HCT116 (cell line): ENCODE data around the gene SRI. TPM values are rescaled to one million over a fixed set of nuclear protein-coding genes. Genes with fewer than 3 reads are reported as not detected.

Experiments used
- ATAC-seq: fragments of 200-7000 bp; cut with Tn5 transposase; 2 replicates; pipeline ENCODE4 v1.9.1; 2020; ENCODE audit warnings: mild to moderate bottlenecking, moderate library complexity
- BruUV-seq: library from RNA; stranded (reverse); fragments of 400-500 nt; replicated peaks from 2 replicates; lab custom pipeline; 2021; lab: Mats Ljungman, UMichigan
- CTCF ChIA-PET: fragments of 300-600 bp; sonication (Branson Sonifier 250); formaldehyde crosslinking; loops from one replicate; lab custom pipeline; 2021; ENCODE audit warnings: antibody characterized with exemption; lab: Charles Lee
- POLR2A ChIA-PET: fragments of 300-600, 350-600 bp; sonication (Branson Sonifier 250); formaldehyde crosslinking; loops from one replicate; lab custom pipeline; 2021; ENCODE audit warnings: antibody characterized with exemption; lab: Charles Lee
- RAD21 ChIA-PET, 2 experiments: fragments of 300-600 bp; sonication (Branson Sonifier 250); formaldehyde crosslinking; loops; one replicate each; lab custom pipeline; 2023; ENCODE audit warnings: low total read pairs in 2 of 2; ENCODE audit not compliant: uncharacterized antibody in 2 of 2, unreplicated experiment in 2 of 2, low non-redundant PET in 1 of 2; lab: Charles Lee
- DNase-seq: peaks from one replicate; pipeline ENCODE4 v3.0.0-alpha.2; 2010; ENCODE audit warnings: low read depth, low spot score
- H2AFZ ChIP-seq: fragments of 200-600 bp; shearing (Covaris generic), sonication (generic); 2 replicates; pipeline ENCODE4 v1.6.1; 2017; ENCODE audit warnings: low read depth, mixed run types, mixed read lengths, antibody characterized with exemption, low read length; ENCODE audit not compliant: poor library complexity, severe bottlenecking
- H3K27ac ChIP-seq: 2 replicates; pipeline ENCODE4 v1.5.1; 2012; ENCODE audit warnings: low read depth, low read length
- H3K27me3 ChIP-seq: fragments of 200-600 bp; sonication (generic); 2 replicates; pipeline ENCODE4 v1.6.1; 2016; ENCODE audit warnings: mixed run types, low read length, mixed read lengths; ENCODE audit not compliant: insufficient read depth
- H3K36me3 ChIP-seq, 2 experiments: fragments of 200-500 bp in 1 of 2; fragments of 200-600 bp in 1 of 2; sonication (Bioruptor generic) in 1 of 2; sonication (generic) in 1 of 2; 2 replicates each; pipeline versions ENCODE4 v1.5.1 to v1.6.1; 2014 to 2016; ENCODE audit warnings: low read length in 2 of 2, inconsistent platforms in 1 of 2, mixed read lengths in 1 of 2, mixed run types in 1 of 2; ENCODE audit not compliant: insufficient read depth in 2 of 2, control insufficient read depth in 1 of 2
- H3K4me1 ChIP-seq, 2 experiments: fragments of 200-600 bp in 1 of 2; sonication (generic) in 1 of 2; 2 replicates each; pipeline versions ENCODE4 v1.5.1 to v1.6.1; 2012 to 2017; ENCODE audit warnings: low read length in 2 of 2, inconsistent platforms in 1 of 2, mild to moderate bottlenecking in 1 of 2, mixed read lengths in 1 of 2, mixed run types in 1 of 2, moderate library complexity in 1 of 2; ENCODE audit not compliant: insufficient read depth in 2 of 2, control insufficient read depth in 1 of 2
- H3K4me2 ChIP-seq: fragments of 200-600 bp; sonication (generic); 2 replicates; pipeline ENCODE4 v1.6.1; 2017; ENCODE audit warnings: mixed run types, low read length, mixed read lengths
- H3K4me3 ChIP-seq, 2 experiments: fragments of 200-600 bp in 1 of 2; sonication (generic) in 1 of 2; replicated peaks in 1 of 2; 2 replicates each; pipeline ENCODE4 v1.5.1; 2011 to 2016; ENCODE audit warnings: low read length in 2 of 2, control low read depth in 1 of 2, low read depth in 1 of 2, mild to moderate bottlenecking in 1 of 2, mixed read lengths in 1 of 2, mixed run types in 1 of 2
- H3K79me2 ChIP-seq: fragments of 200-600 bp; sonication (generic); 2 replicates; pipeline ENCODE4 v1.6.1; 2017; ENCODE audit warnings: mild to moderate bottlenecking, mixed run types, low read length, moderate library complexity, mixed read lengths; ENCODE audit not compliant: insufficient read depth
- H3K9ac ChIP-seq: fragments of 200-600 bp; sonication (generic); 2 replicates; pipeline ENCODE4 v1.6.1; 2016; ENCODE audit warnings: low read length, mixed read lengths
- H3K9me2 ChIP-seq: fragments of 200-600 bp; sonication (generic), shearing (Covaris generic); 2 replicates; pipeline ENCODE4 v1.6.1; 2017; ENCODE audit warnings: mixed run types, mild to moderate bottlenecking, moderate library complexity; ENCODE audit not compliant: insufficient read depth
- H3K9me3 ChIP-seq, 2 experiments: fragments of 200-500 bp in 1 of 2; fragments of 200-600 bp in 1 of 2; sonication (Bioruptor generic) in 1 of 2; sonication (generic) in 1 of 2; 2 replicates each; pipeline ENCODE4 v1.6.1; 2014 to 2017; ENCODE audit warnings: low read length in 2 of 2, mixed read lengths in 2 of 2, inconsistent platforms in 1 of 2, low read depth in 1 of 2, mild to moderate bottlenecking in 1 of 2, mixed run types in 1 of 2, moderate library complexity in 1 of 2; ENCODE audit not compliant: control insufficient read depth in 1 of 2, insufficient read depth in 1 of 2
- H4K20me1 ChIP-seq: fragments of 200-600 bp; sonication (generic), shearing (Covaris generic); 2 replicates; pipeline ENCODE4 v1.6.1; 2017; ENCODE audit warnings: mixed run types, mild to moderate bottlenecking, moderate library complexity; ENCODE audit not compliant: insufficient read depth
- EGR1 ChIP-seq: IDR thresholded peaks from 2 replicates; pipeline ENCODE4 v1.6.1; 2012; ENCODE audit warnings: low read depth
- FOSL1 ChIP-seq: IDR thresholded peaks from 2 replicates; pipeline ENCODE4 v1.6.1; 2012; ENCODE audit warnings: low read depth
- JUND ChIP-seq: IDR thresholded peaks from 2 replicates; pipeline ENCODE4 v1.6.1; 2012
- POLR2A ChIP-seq: IDR thresholded peaks from 2 replicates; pipeline ENCODE4 v1.7.0; 2011; ENCODE audit warnings: borderline replicate concordance; ENCODE audit not compliant: insufficient read depth, insufficient read length; ENCODE audit errors: extremely low read depth
- RAD21 ChIP-seq: IDR thresholded peaks from 2 replicates; pipeline ENCODE4 v1.6.1; 2012; ENCODE audit warnings: low read depth, mild to moderate bottlenecking
- ZNF274 ChIP-seq: fragments of 200-500 bp; sonication (Bioruptor generic); IDR thresholded peaks from 2 replicates; pipeline ENCODE4 v1.6.1; 2014; ENCODE audit warnings: mild to moderate bottlenecking, low read depth, low read length, inconsistent platforms
- intact Hi-C: fragments of 100-400 bp; cut with micrococcal nuclease; formaldehyde crosslinking; loops from 2 replicates; pipeline ENCODE4 v1.10.0; 2022
- total RNA-seq: library from RNA; stranded (reverse); gene quantifications from one replicate; pipeline ENCODE4 v1.2.1, GENCODE V29; 2021; ENCODE audit not compliant: unreplicated experiment
- TF ChIP-seq, protein P1 (sequence below): IDR thresholded peaks from 2 replicates; pipeline ENCODE4 v1.6.1; 2012; ENCODE audit warnings: low read depth
- TF ChIP-seq, protein P2 (sequence below): IDR thresholded peaks from 2 replicates; pipeline ENCODE4 v1.6.1; 2012

Gene SRI
- total RNA-seq, 1 experiment from 2014 or later: 114 TPM

DNA sequence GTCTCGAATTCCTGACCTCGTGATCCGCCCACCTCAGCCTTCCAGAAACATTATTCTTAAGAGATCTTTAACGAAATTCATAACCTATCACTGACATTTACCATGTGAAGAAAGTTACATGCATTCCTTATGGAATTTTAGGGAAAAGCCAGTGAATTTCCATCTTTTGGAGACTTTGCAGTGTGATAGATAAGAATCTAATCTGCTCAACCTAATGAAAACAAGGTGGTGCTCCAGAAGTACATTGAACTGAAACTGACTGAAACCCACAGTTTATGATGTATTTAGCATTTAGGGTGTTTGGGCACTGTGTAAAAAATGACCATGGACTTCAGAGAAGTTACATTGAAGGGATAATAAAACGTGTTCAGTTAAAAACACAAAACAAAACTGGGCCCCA is 43.6 kb downstream of the SRI start:
- DNase-seq (no peak), ATAC-seq (no peak)
- H4K20me1 ChIP-seq: no peaks in the 10 kb centered on the region
- no peaks in the 10 kb centered on the region for H3K79me2 ChIP-seq
- no peaks in the 10 kb centered on the region for H3K36me3 ChIP-seq
- BruUV-seq: no TSS peak
- H3K4me3 ChIP-seq: no peak overlapping the region
- no peak overlapping the region for H3K27ac ChIP-seq
- intact Hi-C loops: no loop called here
- ChIA-PET POLR2A (no interaction called here), RAD21 (no interaction called here), CTCF (no interaction called here)
- H3K4me2 ChIP-seq: no peak overlapping the region
- no peaks in the 10 kb centered on the region for H3K9me2 ChIP-seq
- H2AFZ ChIP-seq: no peak overlapping the region
- TF ChIP-seq FOSL1 (no peak), RAD21 (no peak), JUND (no peak), POLR2A (no peak), EGR1 (no peak)
- TF ChIP-seq, protein P1, sequence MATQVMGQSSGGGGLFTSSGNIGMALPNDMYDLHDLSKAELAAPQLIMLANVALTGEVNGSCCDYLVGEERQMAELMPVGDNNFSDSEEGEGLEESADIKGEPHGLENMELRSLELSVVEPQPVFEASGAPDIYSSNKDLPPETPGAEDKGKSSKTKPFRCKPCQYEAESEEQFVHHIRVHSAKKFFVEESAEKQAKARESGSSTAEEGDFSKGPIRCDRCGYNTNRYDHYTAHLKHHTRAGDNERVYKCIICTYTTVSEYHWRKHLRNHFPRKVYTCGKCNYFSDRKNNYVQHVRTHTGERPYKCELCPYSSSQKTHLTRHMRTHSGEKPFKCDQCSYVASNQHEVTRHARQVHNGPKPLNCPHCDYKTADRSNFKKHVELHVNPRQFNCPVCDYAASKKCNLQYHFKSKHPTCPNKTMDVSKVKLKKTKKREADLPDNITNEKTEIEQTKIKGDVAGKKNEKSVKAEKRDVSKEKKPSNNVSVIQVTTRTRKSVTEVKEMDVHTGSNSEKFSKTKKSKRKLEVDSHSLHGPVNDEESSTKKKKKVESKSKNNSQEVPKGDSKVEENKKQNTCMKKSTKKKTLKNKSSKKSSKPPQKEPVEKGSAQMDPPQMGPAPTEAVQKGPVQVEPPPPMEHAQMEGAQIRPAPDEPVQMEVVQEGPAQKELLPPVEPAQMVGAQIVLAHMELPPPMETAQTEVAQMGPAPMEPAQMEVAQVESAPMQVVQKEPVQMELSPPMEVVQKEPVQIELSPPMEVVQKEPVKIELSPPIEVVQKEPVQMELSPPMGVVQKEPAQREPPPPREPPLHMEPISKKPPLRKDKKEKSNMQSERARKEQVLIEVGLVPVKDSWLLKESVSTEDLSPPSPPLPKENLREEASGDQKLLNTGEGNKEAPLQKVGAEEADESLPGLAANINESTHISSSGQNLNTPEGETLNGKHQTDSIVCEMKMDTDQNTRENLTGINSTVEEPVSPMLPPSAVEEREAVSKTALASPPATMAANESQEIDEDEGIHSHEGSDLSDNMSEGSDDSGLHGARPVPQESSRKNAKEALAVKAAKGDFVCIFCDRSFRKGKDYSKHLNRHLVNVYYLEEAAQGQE: no peak
- TF ChIP-seq, protein P2, sequence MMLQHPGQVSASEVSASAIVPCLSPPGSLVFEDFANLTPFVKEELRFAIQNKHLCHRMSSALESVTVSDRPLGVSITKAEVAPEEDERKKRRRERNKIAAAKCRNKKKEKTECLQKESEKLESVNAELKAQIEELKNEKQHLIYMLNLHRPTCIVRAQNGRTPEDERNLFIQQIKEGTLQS: no peak
- no peaks in the 10 kb centered on the region for H3K4me1 ChIP-seq
- no peaks in the 10 kb centered on the region for H3K27me3 ChIP-seq
- H3K9me3 ChIP-seq: no peaks in the 10 kb centered on the region
- no peak overlapping the region for H3K9ac ChIP-seq

DNA sequence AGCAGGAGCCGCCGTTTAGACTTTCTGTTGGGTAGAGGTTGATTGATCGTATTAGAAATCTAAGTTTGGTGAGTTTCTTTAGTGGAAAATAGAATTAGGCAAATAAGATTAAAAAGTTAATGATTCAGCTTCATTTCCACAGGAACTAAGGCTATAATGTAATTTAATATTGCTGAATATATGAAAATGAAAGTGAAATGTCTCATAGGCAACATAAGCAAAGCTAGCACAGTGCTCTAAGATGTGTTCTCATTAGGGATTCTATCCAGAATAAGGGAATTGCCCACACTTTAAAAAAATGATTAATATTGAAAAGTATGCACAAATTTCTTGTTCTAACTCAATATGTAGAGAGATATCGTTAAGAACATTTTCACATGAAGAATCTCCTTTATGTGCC is 47.0 kb downstream of the SRI start:
- POLR2A ChIA-PET: no interaction called here
- ATAC-seq (no peak), DNase-seq (no peak)
- TF ChIP-seq, protein P1: no peak
- TF ChIP-seq ZNF274: no peak
- TF ChIP-seq, protein P2: no peak
- Histone ChIP-seq H3K4me1 (no peaks in the 10 kb centered on the region), H3K9ac (no peak overlapping the region), H4K20me1 (no peaks in the 10 kb centered on the region), H3K4me2 (no peak overlapping the region), H3K36me3 (no peaks in the 10 kb centered on the region), H3K9me2 (no peaks in the 10 kb centered on the region), H3K27ac (no peak overlapping the region), H3K4me3 (no peak overlapping the region), H3K9me3 (no peaks in the 10 kb centered on the region), H3K27me3 (no peaks in the 10 kb centered on the region), H2AFZ (no peak overlapping the region), H3K79me2 (no peaks in the 10 kb centered on the region)
- BruUV-seq: no TSS peak
- intact Hi-C loops: no loop called here
- CTCF ChIA-PET: no interaction called here
- RAD21 ChIA-PET: no interaction called here
